Activated T-helper 1 cell treated with anti-CD3 and anti-CD28 coated beads, Interleukin-2, amount 50 U/mL, for 16 hours (primary cell): ENCODE data around the gene DIP2C.

Experiments used
- DNase-seq, 2 donors: peaks; one replicate each; pipeline ENCODE4 v3.0.0-alpha.2; 2020; ENCODE audit warnings: low read depth in 1 of 2, low spot score in 1 of 2

The DIP2C gene

DNA sequence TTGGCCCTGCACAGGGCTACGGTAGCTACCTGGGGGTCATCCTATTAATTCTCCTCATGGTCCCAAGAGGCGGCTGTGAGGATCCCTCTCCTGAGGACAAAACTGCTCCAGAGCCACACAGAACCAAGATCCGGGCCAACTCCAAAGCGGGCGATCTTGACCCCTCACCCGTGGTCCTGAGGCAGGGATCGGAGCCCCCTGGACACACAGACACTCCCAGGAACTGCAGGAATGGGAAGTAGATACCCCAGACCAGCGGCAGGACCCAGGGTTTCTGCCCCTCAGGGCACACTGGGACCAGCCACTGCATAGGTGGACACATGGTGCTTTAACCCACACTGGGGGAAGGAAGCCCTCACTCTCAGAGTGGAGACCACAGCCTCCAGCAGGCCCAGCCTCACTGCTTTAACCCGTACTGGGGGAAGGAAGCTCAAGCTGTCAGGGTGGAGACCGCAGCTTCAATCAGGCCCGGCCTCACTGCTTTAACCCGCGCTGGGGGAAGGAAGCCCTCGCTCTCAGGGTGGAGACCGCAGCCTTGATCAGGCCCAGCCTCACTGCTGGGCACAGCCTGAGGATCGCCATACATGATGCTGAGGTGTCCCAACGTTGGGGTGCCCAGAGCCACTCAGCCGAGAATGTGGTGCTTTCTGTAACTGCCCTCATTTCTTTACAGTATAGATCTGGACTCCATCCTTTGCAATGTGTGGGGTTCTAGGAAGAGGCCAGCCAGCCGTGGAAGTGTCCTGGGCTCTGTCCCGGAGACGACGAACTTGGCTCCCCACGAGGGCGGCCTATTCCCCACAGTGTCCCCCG, 60.1 kb downstream of the DIP2C start:
- no peak for DNase-seq

DNA sequence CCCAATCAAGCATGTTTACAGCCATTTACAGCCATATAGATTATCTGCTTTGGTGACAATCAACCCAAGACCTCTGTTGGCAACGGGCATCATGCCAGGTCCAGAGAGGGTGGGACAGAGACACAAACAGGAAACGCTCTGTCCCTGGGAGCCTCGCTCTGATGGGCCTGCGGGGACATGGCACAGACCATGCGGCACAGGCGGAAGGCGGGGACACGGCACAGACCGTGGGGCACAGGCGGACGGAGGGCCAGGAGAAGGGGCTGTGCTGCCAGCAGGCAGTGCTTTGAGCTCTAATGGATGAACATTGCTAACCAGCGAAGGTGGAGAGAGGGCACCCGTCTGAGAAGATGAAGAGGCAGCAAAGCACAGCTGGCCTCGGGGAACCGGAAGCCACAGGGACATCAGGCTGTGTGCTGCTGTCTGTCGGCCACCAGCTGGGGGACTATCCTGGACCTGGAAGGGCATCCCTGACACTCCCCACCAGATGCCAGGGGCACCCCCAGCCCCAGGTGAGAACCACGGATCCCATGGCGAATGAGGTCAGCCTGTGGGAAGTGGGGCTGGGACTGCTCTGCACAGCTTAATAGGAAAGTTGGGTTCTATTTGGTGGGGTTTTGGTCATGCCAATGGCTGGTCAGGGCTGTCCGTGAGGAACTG, 61.0 kb downstream of the DIP2C start:
- DNase-seq = no peak

DNA sequence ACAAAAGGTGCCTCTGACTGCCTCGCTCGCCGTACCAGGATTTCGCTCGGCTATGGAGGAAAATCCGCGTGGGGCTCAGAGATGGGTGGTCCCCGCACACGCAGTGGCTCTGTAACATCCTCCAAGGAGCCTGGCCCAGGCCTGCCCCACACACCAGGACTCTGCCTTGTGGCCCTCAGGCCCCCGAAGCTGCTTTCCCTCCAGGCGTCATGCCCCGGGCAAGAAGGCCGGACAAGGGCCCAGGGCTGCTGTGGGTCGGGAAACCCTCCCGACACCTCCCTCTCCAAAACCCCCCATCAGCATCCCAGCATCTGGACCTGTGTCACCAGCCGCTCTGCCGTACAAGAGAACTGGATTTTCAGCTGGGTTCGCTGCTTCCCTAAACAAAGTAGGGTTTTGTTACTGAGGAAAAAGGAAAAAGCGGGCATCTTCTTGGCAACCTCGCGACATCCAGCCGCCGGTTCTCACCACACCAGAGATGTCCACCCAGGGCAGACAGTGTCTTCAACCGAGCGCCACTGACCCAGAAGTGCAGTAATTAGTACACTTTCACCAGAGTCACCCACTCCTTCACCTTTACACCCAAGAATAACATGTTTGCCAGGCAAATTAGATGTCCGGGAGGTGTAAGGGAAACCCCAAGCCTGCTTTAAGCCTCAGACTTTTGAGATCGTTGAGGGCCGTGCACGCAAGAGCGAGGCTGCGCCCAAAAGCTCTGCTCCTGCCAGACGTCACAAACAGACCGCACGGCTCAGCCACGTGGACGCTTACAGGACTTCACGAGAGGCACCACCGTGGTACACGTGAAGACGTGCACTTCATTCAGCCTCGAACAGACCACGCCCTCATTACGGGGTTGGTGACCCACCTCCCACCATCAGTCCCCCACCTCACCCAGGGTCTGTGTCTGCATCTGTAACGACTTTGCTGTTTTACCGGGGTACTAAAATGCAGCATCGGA, 62.2 kb downstream of the DIP2C start:
- DNase-seq = no peak

DNA sequence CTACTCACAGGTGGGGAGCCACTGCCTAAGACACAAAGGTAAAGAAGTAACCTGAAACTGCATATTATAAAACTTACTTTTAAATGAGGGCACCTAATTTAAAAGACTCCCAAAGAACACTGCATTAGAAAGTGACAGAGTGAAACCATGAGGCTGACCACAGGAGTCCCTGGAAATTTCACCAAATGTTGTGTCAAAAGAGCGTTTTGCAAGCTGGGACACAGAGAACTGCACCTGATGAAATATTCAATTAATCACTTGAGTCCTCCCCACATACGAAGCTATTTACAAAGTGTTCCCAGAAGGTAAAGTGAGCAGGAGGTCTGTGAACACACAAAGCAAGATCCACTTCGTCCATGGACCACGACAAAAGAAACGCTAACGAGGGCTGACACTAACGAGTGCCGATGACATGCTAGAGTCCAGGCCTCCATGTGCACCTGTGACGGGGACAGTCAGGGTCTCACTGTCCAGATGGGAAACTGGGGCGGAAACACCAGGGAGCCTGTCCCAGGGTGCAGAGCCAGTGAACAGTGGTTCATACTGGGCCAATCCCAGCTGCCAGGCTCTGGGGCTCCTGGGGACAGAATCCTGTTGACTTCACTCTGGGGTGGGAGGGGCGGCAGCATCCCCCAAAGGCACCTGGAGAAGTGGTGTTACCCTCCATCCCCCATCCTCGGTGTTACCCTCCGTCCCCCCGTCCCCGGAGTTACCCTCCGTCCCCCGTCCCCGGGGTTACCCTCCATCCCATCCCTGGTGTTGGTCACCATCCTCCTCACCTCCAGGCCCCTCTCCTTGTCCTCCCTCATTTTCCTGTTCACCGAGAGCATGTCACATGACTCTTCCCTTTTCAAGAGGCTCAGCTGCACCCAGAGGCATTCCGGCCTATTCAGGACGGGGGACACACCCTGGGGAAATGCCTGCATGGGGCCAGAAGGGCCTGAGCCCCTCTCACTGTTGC, 63.4 kb downstream of the DIP2C start:
- no peak for DNase-seq

DNA sequence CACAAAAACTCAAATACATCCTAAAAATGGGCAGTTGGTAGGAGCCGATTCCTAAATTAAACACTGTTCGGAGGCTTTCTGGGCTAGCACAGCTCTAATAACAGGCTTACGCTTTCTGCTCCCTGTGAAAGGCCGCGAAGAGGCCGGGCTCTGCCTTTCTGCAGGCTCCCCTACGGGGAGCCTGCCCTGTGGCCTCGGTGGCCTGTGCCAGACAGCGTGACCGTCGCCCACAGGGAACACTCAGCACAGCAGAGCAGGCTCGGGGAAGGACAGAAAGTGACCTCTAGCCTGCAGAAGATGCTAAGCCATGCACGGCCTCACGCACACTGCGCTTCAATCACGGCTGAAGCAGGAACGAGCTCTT, 64.2 kb downstream of the DIP2C start:
- no peak for DNase-seq

DNA sequence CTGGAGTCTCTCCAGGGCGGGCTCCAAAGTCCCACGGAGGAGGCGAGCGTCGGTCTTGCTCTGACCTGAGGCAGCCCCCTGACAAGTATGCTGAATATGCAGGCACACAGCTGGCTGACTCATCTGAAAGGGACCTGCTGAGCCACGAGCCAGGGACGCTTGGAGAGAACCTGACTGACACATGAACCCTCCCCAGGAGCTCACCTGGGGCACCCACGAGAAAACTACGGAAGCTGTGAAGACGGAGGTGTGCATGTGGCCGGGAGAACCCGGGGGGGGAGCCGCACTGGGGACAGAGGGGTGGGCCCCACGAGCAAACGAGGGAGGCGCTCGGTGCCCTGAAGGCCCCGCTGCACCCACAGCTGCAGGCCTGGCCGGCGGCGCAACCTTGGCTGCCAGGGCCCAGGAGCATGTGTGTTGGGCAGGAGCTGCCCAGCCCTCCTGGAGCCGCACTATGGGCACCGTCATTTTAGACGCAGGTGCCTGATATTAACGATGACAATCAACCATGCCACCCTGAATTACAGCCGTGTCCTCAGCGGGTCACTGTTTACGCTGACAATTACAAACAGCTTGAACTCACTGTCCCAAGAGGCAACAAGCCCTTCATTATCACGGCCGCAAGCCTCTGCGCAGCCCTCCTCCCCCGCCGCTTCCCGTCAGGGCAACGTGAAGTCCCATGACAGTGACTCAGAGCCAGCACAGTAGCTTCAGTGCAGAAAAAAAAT, 64.7 kb downstream of the DIP2C start:
- no peak for DNase-seq

DNA sequence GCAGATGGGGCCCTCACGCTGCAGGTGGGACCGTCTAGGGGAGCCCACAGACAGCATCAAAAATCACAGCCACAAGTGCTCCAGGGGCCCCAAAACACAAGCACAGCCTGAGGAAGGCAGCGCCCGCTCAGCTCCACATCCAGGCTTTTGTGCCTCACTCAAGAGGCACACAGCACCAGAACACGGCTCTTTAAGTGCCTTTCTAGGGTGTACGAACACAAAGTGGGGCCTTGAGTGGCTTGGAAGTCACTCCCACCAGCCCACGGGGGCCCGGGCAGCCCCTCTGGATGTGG, 65.2 kb downstream of the DIP2C start:
- no peak for DNase-seq

DNA sequence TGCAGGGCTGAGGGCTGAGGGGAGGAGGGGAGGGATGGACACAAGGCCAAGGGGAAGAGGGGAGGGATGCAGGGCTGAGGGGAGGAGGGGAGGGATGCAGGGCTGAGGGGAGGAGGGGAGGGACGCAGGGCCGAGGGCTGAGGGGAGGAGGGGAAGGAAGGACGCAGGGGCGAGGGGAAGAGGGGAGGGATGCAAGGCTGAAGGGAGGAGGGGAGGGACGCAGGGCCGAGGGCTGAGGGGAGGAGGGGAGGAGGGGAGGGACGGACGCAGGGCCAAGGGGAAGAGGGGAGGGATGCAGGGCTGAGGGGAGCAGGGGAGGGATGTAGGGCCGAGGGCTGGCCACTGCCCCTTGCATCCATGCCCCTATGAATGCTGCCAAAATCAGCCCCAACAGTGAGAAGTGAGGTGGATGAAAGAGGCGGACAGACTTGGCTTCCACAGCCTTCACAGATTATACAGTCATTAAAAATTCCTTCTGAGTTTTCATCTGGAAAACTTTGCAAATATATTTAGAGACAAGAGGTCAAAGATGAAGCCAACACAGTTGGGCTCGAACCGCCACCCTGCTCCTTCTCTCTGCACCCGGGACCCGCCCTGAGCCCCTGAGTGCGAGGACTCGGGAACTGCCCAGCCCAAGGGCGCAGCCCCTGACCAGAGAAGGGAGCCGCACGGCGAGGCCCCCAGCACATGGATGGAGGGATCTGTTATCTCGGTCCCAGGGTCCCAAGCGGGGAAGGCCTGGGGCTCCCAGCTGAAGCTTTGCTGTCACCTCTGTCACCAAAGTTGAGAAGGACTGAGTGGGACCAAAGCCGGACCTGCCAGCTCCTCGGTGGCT, 65.8 kb downstream of the DIP2C start:
- DNase-seq = no peak

DNA sequence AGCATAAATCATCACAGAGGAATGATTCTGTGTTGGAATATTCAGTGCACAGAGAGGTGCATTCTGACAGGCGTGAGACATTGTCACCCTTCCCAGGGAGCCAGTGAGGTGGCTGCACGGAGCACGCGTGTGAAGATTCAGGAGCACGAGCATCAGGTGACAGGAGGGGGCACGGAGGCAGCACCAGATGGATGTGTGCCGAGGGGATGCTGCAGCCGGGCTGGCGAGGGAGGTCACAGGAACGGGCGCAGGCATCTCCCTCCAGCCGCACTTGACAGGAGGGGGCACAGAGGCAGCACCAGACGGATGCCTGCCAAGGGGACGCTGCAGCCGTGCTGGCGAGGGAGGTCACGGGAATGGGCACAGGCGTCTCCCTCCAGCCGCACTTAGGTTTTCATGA, 66.5 kb downstream of the DIP2C start:
- no peak for DNase-seq

DNA sequence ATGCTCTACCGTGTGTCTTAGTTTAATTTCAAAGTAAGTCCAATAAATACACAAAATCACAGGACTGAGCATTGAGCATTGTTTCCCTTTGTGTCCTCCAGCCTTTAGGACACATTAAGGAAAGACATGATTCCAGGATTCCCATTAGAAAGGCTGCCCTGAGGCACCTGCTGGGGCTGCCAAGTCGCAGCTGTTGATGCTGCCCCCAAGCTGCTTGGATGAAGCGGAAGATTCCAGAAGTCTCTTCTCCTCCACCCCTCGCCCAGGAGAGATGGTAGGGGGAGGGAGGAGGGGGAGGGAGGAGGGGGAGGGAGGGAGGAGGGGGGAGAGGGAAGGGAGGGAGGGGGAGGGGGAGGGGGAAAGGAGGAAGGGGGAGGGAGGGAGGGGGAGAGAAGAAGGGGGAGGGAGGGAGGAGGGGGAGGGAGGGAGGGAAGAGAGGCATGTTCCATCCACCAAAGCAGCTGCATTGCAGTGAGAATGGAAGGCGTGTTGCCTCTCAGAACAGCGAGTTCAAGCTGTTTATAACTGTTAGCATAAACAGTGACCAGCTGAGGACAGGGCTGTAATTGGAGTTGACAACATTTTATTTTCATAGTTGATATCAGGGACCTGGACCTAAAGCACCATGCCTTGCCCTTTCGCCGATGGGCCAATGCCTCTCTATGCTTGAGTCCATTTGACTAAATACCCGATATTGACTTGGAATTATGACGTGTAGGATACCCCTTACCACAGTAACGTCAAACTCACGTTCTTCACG, 67.3 kb downstream of the DIP2C start:
- DNase-seq = no peak

DNA sequence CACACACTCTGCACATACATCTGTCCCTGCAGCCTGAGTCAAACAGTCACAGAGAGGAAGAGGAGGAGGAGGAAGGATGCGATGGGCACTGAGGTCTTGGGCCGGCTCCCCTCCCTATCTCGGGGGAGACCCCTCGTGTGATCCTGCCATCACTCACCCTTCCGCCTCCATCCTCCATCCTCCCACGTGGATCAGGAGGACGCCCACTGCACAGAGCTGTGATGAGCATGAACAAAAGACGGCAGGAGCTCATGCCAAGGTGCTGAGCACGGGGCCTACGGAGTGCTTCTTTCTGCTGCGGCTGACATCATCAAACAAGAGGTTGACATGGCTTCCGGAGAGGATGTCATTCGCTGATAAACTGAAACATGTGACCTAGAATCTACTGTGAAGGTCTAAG, 68.0 kb downstream of the DIP2C start:
- DNase-seq = no peak

DNA sequence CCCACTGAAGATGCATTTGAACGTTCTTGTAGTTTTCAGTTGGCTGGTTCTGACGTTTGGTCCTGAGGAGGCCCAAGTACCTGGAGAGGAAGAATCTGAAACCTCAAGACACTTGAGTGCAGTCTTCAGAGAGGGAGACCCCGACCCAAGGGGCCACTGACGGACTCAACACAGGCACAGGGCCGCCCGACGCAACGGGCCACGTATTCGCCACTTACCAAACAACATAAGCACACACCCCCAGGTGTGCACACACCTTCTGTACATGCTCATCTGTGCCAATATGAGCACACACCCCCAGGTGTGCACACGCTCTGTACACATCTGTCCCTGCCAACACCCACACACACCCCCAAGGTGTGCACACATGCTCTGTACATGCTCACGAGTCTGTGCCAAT, 68.5 kb downstream of the DIP2C start:
- DNase-seq = no peak

DNA sequence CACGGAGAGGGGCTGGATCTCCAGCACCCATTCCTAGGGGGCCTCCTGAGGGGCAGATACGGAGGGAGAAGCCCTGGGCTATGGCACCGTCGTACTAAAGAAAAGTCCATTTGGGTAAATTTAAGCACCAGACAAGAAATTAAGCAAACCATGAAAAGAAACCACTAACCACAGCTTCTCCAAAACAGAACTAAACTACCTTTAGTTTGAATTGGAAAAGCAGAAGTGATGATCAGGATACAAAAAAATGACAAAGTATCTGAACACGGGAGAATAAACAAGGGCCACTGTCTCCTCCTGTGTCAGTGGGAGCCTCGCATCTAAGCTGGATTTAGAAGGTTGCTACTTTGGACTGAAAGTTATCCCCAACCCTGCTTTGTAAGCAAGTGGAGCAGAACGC, 69.1 kb downstream of the DIP2C start:
- no peak for DNase-seq

DNA sequence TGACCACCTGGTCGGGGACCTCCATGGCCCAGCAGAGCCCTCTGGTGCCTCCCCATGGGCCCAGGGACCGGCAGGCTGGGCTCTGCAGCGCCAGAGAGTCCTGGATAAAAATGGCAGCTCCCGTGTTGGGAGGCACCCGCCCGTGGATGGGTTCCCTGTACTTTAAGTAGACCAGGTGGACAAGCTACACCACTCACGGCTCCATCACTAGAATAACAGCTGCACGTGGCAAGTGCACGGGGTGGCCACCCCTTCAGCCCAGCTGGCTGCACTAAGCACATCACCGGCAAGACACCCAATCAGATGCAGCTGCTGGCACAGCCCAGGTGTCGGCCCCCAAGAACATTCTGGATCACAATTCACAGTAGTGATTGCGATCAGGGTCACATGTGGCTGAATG, 69.8 kb downstream of the DIP2C start:
- no peak for DNase-seq

DNA sequence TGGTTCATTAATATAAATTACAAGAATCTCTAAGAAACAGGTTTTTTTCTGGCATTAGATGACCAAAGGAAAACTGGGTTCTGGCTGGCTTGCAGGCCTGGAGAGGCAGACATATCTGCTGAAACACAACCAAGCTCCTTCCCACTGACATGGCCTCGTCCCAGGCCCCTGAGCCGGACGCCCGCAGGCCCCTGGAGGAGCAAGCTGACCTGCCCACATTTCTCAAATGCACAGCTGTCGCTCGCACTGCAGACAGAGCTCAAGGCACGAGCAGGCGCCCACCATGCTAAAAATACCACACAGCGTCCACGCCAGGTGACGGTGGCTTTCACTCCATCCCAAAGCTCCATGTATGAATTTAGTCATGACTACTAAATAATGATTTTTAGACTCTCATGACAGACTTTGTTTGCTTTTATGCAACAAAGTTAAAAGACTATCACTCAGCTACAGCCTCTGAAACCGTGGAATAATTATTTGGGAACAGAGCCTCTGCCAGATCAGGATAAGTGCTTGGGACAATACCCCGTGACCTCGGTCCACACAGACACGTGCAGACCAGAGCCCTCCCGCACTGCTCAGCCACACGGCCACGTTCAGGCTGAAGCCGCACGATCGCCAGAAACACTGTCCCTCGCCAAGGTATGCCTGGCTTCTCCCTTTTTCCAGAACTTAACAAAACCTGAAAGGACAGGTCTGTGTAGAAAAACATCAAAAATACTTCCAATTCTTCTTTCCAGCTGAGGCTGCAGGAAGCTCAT, 71.1 kb downstream of the DIP2C start:
- DNase-seq = no peak

DNA sequence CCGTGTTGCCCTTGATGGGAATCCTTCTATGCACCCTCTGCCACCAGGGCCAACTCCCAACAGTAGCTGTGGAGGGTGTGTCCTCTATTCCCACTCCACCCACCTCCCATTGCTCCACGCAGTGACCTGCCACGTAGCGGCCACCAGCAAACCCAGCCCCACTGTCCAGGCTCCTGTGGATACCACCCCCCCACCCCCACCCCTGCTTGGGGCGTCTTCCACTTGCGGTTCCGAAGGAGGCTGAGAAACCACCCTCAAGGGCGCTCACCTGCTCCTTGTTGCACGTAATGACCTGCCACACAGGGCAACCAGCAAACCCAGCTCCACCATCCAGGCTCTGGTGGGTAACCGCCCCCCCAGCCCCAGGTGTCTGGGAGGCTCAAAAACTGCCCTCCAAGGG, 72.0 kb downstream of the DIP2C start:
- DNase-seq = no peak

DNA sequence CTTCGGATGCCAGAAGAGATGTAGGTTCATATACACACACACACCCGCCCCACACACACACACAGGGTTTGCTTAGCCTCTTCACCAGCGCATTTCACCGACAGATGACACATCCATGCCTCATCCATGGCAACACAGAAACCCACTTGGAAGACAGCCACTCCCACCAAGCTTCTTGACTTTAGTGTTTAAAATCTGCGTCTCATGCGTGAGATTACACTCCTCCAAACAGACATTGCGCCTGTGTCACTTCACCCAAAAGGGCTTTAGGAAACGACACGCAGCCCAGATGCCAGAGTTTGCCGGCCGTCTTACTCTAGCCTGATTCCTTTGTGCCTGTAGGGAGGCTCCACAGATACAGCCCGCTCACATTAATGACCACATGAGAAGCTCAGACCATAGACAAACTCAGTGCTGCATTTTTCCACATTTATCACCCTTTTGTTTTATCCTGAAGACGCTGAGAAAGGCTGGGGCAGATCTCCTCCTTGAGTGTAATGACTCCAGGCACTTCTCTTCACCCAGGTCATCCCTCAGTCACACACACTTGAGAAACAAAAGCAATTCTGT, 73.8 kb downstream of the DIP2C start:
- no peak for DNase-seq
